Forelimb muscle (tissue), 1 donor: ENCODE results near the gene GEN1. TPM values are rescaled to one million over a fixed set of nuclear protein-coding genes. Genes with fewer than 3 reads are reported as not detected.

Experiments
- DNase-seq: peaks from one replicate; pipeline ENCODE4 v3.0.0-alpha.2; 2013; ENCODE audit warnings: low read depth
- polyA plus RNA-seq: library from polyadenylated mRNA; unstranded; fragments of 120-200 nt; gene quantifications from one replicate; pipeline ENCODE4 v1.2.1, GENCODE V29; 2013; ENCODE audit not compliant: insufficient read length

The GEN1 gene
- polyA plus RNA-seq = 10.4 TPM

GRCh38 chr2:17753803-17754663 lies at the start of gene GEN1, which contains the start of gene SMC6:
Gene GEN1 (plus strand): TSS chr2:17754138. CDS start chr2:17759944, 5,806 bp downstream.
Gene SMC6 (minus strand): TSS chr2:17753810. CDS start chr2:17745946, 7,864 bp downstream.
- DNase-seq = peak; percentile 69

GRCh38 chr2:17706845-17707244 lies 47.1 kb upstream of the GEN1 start:
- DNase-seq = no peak

- DNase-seq = no peak
Measured at GRCh38 chr2:17708501-17708900, 45.4 kb upstream of the GEN1 start.

- DNase-seq = no peak
Measured at GRCh38 chr2:17709897-17710296, 44.0 kb upstream of the GEN1 start.

GRCh38 chr2:17710547-17711248 lies 43.2 kb upstream of the GEN1 start:
- DNase-seq = no peak

GRCh38 chr2:17713291-17713690 lies 40.6 kb upstream of the GEN1 start:
- DNase-seq = no peak

- no peak for DNase-seq
Measured at GRCh38 chr2:17717666-17718065, 36.3 kb upstream of the GEN1 start.

GRCh38 chr2:17718689-17719088 lies 35.2 kb upstream of the GEN1 start:
- DNase-seq = no peak

- DNase-seq = no peak
Measured at GRCh38 chr2:17719562-17720371, 34.2 kb upstream of the GEN1 start.

GRCh38 chr2:17728210-17728609 lies 25.7 kb upstream of the GEN1 start:
- DNase-seq = no peak

- DNase-seq = no peak
Measured at GRCh38 chr2:17729880-17730279, 24.1 kb upstream of the GEN1 start.

GRCh38 chr2:17733599-17733998 lies 20.3 kb upstream of the GEN1 start:
- DNase-seq = no peak

- no peak for DNase-seq
Measured at GRCh38 chr2:17735864-17736263, 18.1 kb upstream of the GEN1 start.

- no peak for DNase-seq
Measured at GRCh38 chr2:17736989-17737388, 16.9 kb upstream of the GEN1 start.

- DNase-seq = no peak
Measured at GRCh38 chr2:17740203-17740602, 13.7 kb upstream of the GEN1 start.

- no peak for DNase-seq
Measured at GRCh38 chr2:17747684-17748452, 6.1 kb upstream of the GEN1 start.

- DNase-seq = no peak
Measured at GRCh38 chr2:17748745-17749144, 5.2 kb upstream of the GEN1 start.

GRCh38 chr2:17749753-17750438 lies 4.0 kb upstream of the GEN1 start:
- no peak for DNase-seq

GRCh38 chr2:17752246-17752645 lies 1.7 kb upstream of the GEN1 start:
- no peak for DNase-seq
